A673 (cell line): ENCODE measurements around the gene NCBP2L. TPM values are rescaled to one million over a fixed set of nuclear protein-coding genes. Genes with fewer than 3 reads are reported as not detected.

Experiments used
- BruUV-seq: library from RNA; stranded (reverse); fragments of 400-500 nt; replicated peaks from 2 replicates; lab custom pipeline; 2021; lab: Mats Ljungman, UMichigan
- CTCF ChIA-PET: fragments of 300-600 bp; sonication (Branson Sonifier 250); formaldehyde crosslinking; loops from one replicate; lab custom pipeline; 2022; ENCODE audit warnings: antibody characterized with exemption; lab: Charles Lee
- POLR2A ChIA-PET: fragments of 300-600 bp; sonication (Branson Sonifier 250); formaldehyde crosslinking; loops from one replicate; lab custom pipeline; 2022; ENCODE audit warnings: antibody characterized with exemption; ENCODE audit not compliant: low non-redundant PET; lab: Charles Lee
- DNase-seq: peaks from one replicate; pipeline ENCODE4 v3.0.0-alpha.2; 2015; ENCODE audit warnings: low spot score
- H3K27ac ChIP-seq: fragments of 200-600 bp; sonication (generic); 2 replicates; pipeline ENCODE4 v1.5.1; 2016; ENCODE audit warnings: mixed run types, low read depth, mild to moderate bottlenecking, mixed read lengths, antibody characterized with exemption, low read length; ENCODE audit not compliant: poor library complexity, severe bottlenecking
- H3K27me3 ChIP-seq: fragments of 200-600 bp; sonication (generic); replicated peaks from 2 replicates; pipeline ENCODE4 v1.6.1; 2017; ENCODE audit warnings: mixed run types, low read depth, mild to moderate bottlenecking, mixed read lengths, antibody characterized with exemption, low read length; ENCODE audit not compliant: insufficient read depth, poor library complexity
- H3K36me3 ChIP-seq: fragments of 200-600 bp; sonication (generic); 2 replicates; pipeline ENCODE4 v1.6.1; 2016; ENCODE audit warnings: mixed run types, mild to moderate bottlenecking, mixed read lengths, antibody characterized with exemption, low read length; ENCODE audit not compliant: insufficient read depth, poor library complexity, severe bottlenecking
- H3K4me1 ChIP-seq: fragments of 200-600 bp; sonication (generic); 2 replicates; pipeline ENCODE4 v1.6.1; 2017; ENCODE audit warnings: mixed run types, mild to moderate bottlenecking, mixed read lengths, antibody characterized with exemption, low read length; ENCODE audit not compliant: insufficient read depth, poor library complexity, severe bottlenecking
- H3K4me3 ChIP-seq: fragments of 200-600 bp; sonication (generic); 2 replicates; pipeline ENCODE4 v1.5.1; 2016; ENCODE audit warnings: low read depth, mixed run types, mild to moderate bottlenecking, mixed read lengths, low read length; ENCODE audit not compliant: poor library complexity, severe bottlenecking
- H3K9me3 ChIP-seq: fragments of 200-600 bp; sonication (generic); 2 replicates; pipeline ENCODE4 v1.6.1; 2016; ENCODE audit warnings: mixed run types, low read depth, mild to moderate bottlenecking, mixed read lengths, antibody characterized with exemption, low read length; ENCODE audit not compliant: poor library complexity, severe bottlenecking
- CTCF ChIP-seq: fragments of 300-800, 200-600 bp; sonication (generic); conservative IDR thresholded peaks from 2 replicates; pipeline ENCODE4 v1.5.1; 2017; ENCODE audit warnings: low read depth, mild to moderate bottlenecking, antibody characterized with exemption, low read length, moderate library complexity, mixed read lengths
- EZH2 ChIP-seq: fragments of 200-600 bp; sonication (generic); IDR thresholded peaks from 2 replicates; pipeline ENCODE4 v1.6.1; 2017; ENCODE audit warnings: borderline replicate concordance, low read depth, mild to moderate bottlenecking, mixed read lengths, antibody characterized with exemption, low read length; ENCODE audit not compliant: poor library complexity, severe bottlenecking
- intact Hi-C: fragments of 100-400 bp; cut with micrococcal nuclease; formaldehyde crosslinking; loops from one replicate; pipeline ENCODE4 v1.10.0; 2022; ENCODE audit not compliant: unreplicated experiment
- total RNA-seq: library from RNA; stranded (reverse); gene quantifications from 2 replicates; pipeline ENCODE4 v1.2.3, GENCODE V29; 2021

Gene NCBP2L
- total RNA-seq, 1 experiment from 2014 or later = not detected

GRCh38 chrX:107775734-107776511 is 1.6 kb upstream of the NCBP2L start, which contains the start of gene TSC22D3:
TSS of gene TSC22D3 (minus strand) at chrX:107775787. CDS start at chrX:107775419, 368 bp downstream.
- H3K9me3 ChIP-seq = no peaks in the 10 kb centered on the region
- CTCF ChIA-PET = interaction anchor here (0.6 to 1.8 kb wide), 2 partner anchors 115 to 724 kb away, joined by 3 to 20 read pairs; no protein-coding TSS in a partner anchor
- DNase-seq = peak; percentile 64
- H3K4me1 ChIP-seq = peaks cover 5% of the 10 kb centered on the region
- H3K27me3 ChIP-seq = no peaks in the 10 kb centered on the region
- 0 out of 2 replicates have a peak, but pooled peaks have one; percentile 16 for TF ChIP-seq CTCF
- TF ChIP-seq EZH2 = no peak
- peak within 1 kb of the TSS; percentile 41 for H3K4me3 ChIP-seq
- POLR2A ChIA-PET = no interaction called here
- intact Hi-C loops = loop anchor here (2.0 to 10.0 kb wide), 5 partner anchors 59 to 881 kb away; no protein-coding TSS in a partner anchor
- H3K27ac ChIP-seq = no peak within 1 kb of the TSS
- H3K36me3 ChIP-seq = no peaks in the 10 kb centered on the region
- no TSS peak for BruUV-seq

GRCh38 chrX:107776649-107777535 is 641 bp upstream of the NCBP2L start:
- H3K27me3 ChIP-seq = no peaks in the 10 kb centered on the region
- ChIA-PET CTCF (interaction anchor here (0.5 to 1.8 kb wide), 7 partner anchors 17 to 903 kb away, joined by 3 to 20 read pairs (median 5); no protein-coding TSS in a partner anchor), POLR2A (no interaction called here)
- H3K27ac ChIP-seq = no peak overlapping the region
- peak; percentile 90 for DNase-seq
- no peaks in the 10 kb centered on the region for H3K36me3 ChIP-seq
- BruUV-seq = no TSS peak
- H3K4me3 ChIP-seq = peak overlapping the region; percentile 41
- H3K4me1 ChIP-seq = peaks cover 5% of the 10 kb centered on the region
- intact Hi-C loops = loop anchor here (1.0 to 10.0 kb wide), 6 partner anchors 60 to 882 kb away; no protein-coding TSS in a partner anchor
- no peaks in the 10 kb centered on the region for H3K9me3 ChIP-seq
- TF ChIP-seq CTCF = peak; percentile 82
- no peak for TF ChIP-seq EZH2

GRCh38 chrX:107780525-107780924 is 3.0 kb downstream of the NCBP2L start:
- CTCF ChIA-PET = no interaction called here
- Histone ChIP-seq H3K27me3 (no peaks in the 10 kb centered on the region), H3K36me3 (no peaks in the 10 kb centered on the region), H3K4me1 (peaks cover 5% of the 10 kb centered on the region), H3K4me3 (no peak overlapping the region), H3K27ac (no peak overlapping the region), H3K9me3 (no peaks in the 10 kb centered on the region)
- POLR2A ChIA-PET = no interaction called here
- intact Hi-C loops = no loop called here
- no peak for DNase-seq
- TF ChIP-seq CTCF = no peak
- TF ChIP-seq EZH2 = no peak
- BruUV-seq = no TSS peak
